ENCODE data around the gene CEBPZ.

- TF ChIP-seq CTCF (IDR thresholded peaks at IDR 0.05; ENCODE audit: low read length) (no peak), EZH2phosphoT487 (IDR thresholded peaks at IDR 0.05; ENCODE audit: low read length) (no peak), EZH2 (optimal IDR thresholded peaks at IDR 0.05; ENCODE audit: low read depth, low read length) (no peak)
Observed at GRCh38 chr2:37198681-37199065, 32.7 kb downstream of the CEBPZ start.
